Panc1 (cell line): Measurements from ENCODE around the gene NAXE.

ENCODE experiments used
- CTCF ChIP-seq: fragments of 450-650 bp; IDR thresholded peaks from 2 replicates; pipeline ENCODE4 v1.5.1; 2017; ENCODE audit warnings: mild to moderate bottlenecking
- POLR2AphosphoS5 ChIP-seq: IDR thresholded peaks from 2 replicates; pipeline ENCODE4 v1.6.1; 2012; ENCODE audit warnings: mild to moderate bottlenecking, low read depth, low read length, moderate library complexity
- REST ChIP-seq, 2 experiments: IDR thresholded peaks; 2 replicates each; pipeline ENCODE4 v1.6.1; 2011 to 2012; ENCODE audit warnings: low read depth in 2 of 2, control low read depth in 1 of 2, low read length in 1 of 2, mild to moderate bottlenecking in 1 of 2, moderate library complexity in 1 of 2; ENCODE audit not compliant: insufficient read depth in 1 of 2
- SIN3A ChIP-seq: IDR thresholded peaks from 2 replicates; pipeline ENCODE4 v1.6.1; 2012; ENCODE audit warnings: low read depth, mild to moderate bottlenecking, low read length, moderate library complexity, borderline replicate concordance; ENCODE audit not compliant: insufficient read depth
- TCF7L2 ChIP-seq: IDR thresholded peaks from 2 replicates; pipeline ENCODE4 v1.6.1; 2011; ENCODE audit warnings: mild to moderate bottlenecking, low read depth, low read length, inconsistent platforms

- TF ChIP-seq CTCF (no peak), POLR2AphosphoS5 (no peak), REST (IDR thresholded peaks at IDR 0.05; ENCODE audit: insufficient read depth in 1 of 2, low read depth in 2 of 2, low read length in 1 of 2) (no peak), SIN3A (no peak), TCF7L2 (no peak)
These were observed 7.3 kb downstream of the NAXE start for GRCh38 chr1:156598731-156599432.
